ENCODE measurements around the gene HOXA5.

Gene HOXA5

DNA sequence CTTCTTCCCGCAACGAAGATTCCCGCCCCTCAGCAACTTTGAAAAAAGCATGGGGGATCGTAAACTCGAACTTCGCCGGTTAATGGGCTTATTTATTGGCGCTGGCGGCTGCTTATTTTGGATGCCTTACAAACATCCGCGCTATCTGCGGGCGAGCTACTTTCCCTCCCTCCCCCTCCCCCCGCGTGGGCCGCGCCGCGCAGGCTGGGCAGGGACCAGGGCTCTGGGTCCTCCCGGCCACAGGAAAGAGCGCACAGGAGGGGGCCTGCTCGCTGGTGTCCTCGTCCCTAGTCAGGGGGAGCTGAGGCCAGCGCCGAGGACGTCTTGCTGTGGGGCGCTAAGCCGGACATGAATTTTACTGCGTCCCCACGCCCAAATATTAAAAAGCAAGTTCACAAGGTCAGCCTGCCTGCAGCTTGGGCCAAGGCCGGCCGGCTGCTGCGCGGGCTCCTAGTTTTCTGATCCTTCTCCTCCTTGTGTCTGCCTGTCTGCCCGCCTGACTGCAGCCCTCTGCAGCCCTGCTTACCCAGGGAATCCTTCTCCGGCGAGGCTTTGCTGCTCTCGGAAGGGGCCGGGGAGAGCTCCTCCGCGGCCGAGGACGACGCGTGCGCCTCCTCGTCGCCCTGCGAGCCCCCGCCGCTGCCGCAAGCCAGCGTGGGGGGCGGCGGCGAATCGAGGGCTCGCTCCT, 29.5 kb upstream of the HOXA5 start:
- peak overlapping the region; percentile 58 for H2AFZ ChIP-seq (ENCODE audit: low read length)
- H3K9ac ChIP-seq (ENCODE audit: low read length): no peak overlapping the region
- H3K27ac ChIP-seq (ENCODE audit: low read length): no peak overlapping the region
- H3K36me3 ChIP-seq (replicated peaks; ENCODE audit: insufficient read depth, low read length): no peaks in the 10 kb centered on the region
- H3K79me2 ChIP-seq (ENCODE audit: low read length): no peaks in the 10 kb centered on the region
- TF ChIP-seq EZH2phosphoT487 (IDR thresholded peaks at IDR 0.05; ENCODE audit: low read length): no peak
- TF ChIP-seq, protein P1, sequence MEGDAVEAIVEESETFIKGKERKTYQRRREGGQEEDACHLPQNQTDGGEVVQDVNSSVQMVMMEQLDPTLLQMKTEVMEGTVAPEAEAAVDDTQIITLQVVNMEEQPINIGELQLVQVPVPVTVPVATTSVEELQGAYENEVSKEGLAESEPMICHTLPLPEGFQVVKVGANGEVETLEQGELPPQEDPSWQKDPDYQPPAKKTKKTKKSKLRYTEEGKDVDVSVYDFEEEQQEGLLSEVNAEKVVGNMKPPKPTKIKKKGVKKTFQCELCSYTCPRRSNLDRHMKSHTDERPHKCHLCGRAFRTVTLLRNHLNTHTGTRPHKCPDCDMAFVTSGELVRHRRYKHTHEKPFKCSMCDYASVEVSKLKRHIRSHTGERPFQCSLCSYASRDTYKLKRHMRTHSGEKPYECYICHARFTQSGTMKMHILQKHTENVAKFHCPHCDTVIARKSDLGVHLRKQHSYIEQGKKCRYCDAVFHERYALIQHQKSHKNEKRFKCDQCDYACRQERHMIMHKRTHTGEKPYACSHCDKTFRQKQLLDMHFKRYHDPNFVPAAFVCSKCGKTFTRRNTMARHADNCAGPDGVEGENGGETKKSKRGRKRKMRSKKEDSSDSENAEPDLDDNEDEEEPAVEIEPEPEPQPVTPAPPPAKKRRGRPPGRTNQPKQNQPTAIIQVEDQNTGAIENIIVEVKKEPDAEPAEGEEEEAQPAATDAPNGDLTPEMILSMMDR (IDR thresholded peaks at IDR 0.05; ENCODE audit: low read length): no peak
- TF ChIP-seq EZH2 (optimal IDR thresholded peaks at IDR 0.05; ENCODE audit: low read depth, low read length): no peak
- no peaks in the 10 kb centered on the region for H3K9me3 ChIP-seq (replicated peaks; ENCODE audit: insufficient read depth, low read length)
- H3F3A ChIP-seq (ENCODE audit: insufficient read depth, low read length): peaks cover 12% of the 10 kb centered on the region
- peaks cover 79% of the 10 kb centered on the region for H3K27me3 ChIP-seq (replicated peaks; ENCODE audit: insufficient read depth, low read length)
- peaks cover 9% of the 10 kb centered on the region for H3K4me1 ChIP-seq (ENCODE audit: low read length)
- no peaks in the 10 kb centered on the region for H4K20me1 ChIP-seq (ENCODE audit: insufficient read depth, low read length)
- no peaks in the 10 kb centered on the region for H3K9me2 ChIP-seq (replicated peaks; ENCODE audit: insufficient read depth, low read length)
- peak overlapping the region; percentile 59 for H3K4me3 ChIP-seq (ENCODE audit: low read length)
- H3K4me2 ChIP-seq (ENCODE audit: low read depth, low read length): peak overlapping the region; percentile 99
- no peak for DNase-seq

DNA sequence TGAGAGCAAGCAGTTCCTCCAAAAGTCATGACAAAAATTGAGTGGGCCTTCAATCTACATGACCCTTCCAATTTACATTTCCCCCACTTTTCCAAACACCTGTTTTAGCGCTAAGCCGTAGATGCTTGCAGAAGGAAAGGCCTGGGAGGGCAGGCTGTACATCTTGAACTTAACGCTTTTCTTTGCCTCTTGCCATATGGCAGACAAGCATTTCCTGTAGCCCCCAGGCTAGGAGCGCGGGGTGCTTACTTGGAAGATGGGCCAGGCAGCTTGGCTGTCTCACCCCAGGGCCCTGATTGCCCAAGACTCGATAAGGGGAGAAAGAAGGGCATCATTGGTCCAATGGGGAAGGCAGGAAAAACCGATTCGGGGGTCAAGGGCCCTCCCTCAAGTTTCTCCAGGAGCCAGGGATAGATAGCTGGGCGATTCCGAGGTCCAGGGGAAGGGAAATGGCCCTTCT, 28.9 kb upstream of the HOXA5 start:
- H3K9ac ChIP-seq (ENCODE audit: low read length): no peak overlapping the region
- no peak for DNase-seq
- TF ChIP-seq, protein P1 (IDR thresholded peaks at IDR 0.05; ENCODE audit: low read length): no peak
- TF ChIP-seq EZH2phosphoT487 (IDR thresholded peaks at IDR 0.05; ENCODE audit: low read length) (no peak), EZH2 (optimal IDR thresholded peaks at IDR 0.05; ENCODE audit: low read depth, low read length) (no peak)

DNA sequence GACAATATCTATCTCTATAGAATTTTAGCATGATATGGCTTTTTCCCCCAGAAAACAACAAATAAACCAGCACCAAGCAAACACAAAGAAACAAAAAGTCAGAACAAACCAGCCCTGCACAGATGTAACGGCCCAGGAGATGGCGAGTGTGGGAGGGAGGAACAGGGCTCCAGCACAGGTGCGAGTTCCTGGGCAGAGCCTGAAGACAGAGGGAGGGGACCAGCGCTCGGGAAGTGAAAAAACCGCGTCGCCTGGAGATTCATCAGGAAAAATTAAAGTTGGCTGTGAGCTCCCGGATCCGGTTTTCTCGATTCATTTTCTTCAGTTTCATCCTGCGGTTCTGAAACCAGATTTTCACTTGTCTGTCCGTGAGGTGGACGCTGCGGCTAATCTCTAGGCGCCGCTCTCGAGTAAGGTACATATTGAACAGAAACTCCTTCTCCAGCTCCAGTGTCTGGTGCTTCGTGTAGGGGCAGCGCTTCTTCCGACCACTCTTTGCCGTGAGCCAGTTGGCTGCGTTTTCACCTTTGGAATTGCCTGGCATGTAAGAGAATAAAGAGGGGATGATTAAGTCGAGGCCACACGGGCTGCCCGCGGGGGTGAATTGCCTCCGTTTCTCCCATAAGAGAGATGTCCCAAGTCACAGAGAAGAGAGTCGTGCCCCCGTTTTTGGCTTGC, 28.3 kb upstream of the HOXA5 start:
- Histone ChIP-seq H3K27ac (ENCODE audit: low read length) (no peak overlapping the region), H3K79me2 (ENCODE audit: low read length) (no peaks in the 10 kb centered on the region), H3K9me3 (replicated peaks; ENCODE audit: insufficient read depth, low read length) (no peaks in the 10 kb centered on the region), H2AFZ (ENCODE audit: low read length) (no peak overlapping the region), H3K9ac (ENCODE audit: low read length) (no peak overlapping the region), H3K27me3 (replicated peaks; ENCODE audit: insufficient read depth, low read length) (peaks cover 91% of the 10 kb centered on the region), H4K20me1 (ENCODE audit: insufficient read depth, low read length) (no peaks in the 10 kb centered on the region), H3K4me3 (ENCODE audit: low read length) (peak overlapping the region; percentile 59), H3F3A (ENCODE audit: insufficient read depth, low read length) (peaks cover 12% of the 10 kb centered on the region), H3K4me2 (ENCODE audit: low read depth, low read length) (peak overlapping the region; percentile 99), H3K36me3 (replicated peaks; ENCODE audit: insufficient read depth, low read length) (no peaks in the 10 kb centered on the region), H3K4me1 (ENCODE audit: low read length) (peaks cover 9% of the 10 kb centered on the region), H3K9me2 (replicated peaks; ENCODE audit: insufficient read depth, low read length) (no peaks in the 10 kb centered on the region)
- no peak for TF ChIP-seq EZH2 (optimal IDR thresholded peaks at IDR 0.05; ENCODE audit: low read depth, low read length)
- TF ChIP-seq, protein P1 (IDR thresholded peaks at IDR 0.05; ENCODE audit: low read length): no peak; the same call in 1 of the 2 replicates
- TF ChIP-seq EZH2phosphoT487 (IDR thresholded peaks at IDR 0.05; ENCODE audit: low read length): no peak
- DNase-seq: no peak

More for the DNA sequence above, 28.9 kb upstream of the HOXA5 start:
- no peaks in the 10 kb centered on the region for H3K36me3 ChIP-seq (replicated peaks; ENCODE audit: insufficient read depth, low read length)
- H3K27me3 ChIP-seq (replicated peaks; ENCODE audit: insufficient read depth, low read length): peaks cover 85% of the 10 kb centered on the region
- H2AFZ ChIP-seq (ENCODE audit: low read length): peak overlapping the region; percentile 58; the same call in 1 of the 2 replicates
- no peak overlapping the region for H3K27ac ChIP-seq (ENCODE audit: low read length)
- H4K20me1 ChIP-seq (ENCODE audit: insufficient read depth, low read length): no peaks in the 10 kb centered on the region
- no peaks in the 10 kb centered on the region for H3K79me2 ChIP-seq (ENCODE audit: low read length)
- H3K9me3 ChIP-seq (replicated peaks; ENCODE audit: insufficient read depth, low read length): no peaks in the 10 kb centered on the region
- no peaks in the 10 kb centered on the region for H3K9me2 ChIP-seq (replicated peaks; ENCODE audit: insufficient read depth, low read length)
- peaks cover 12% of the 10 kb centered on the region for H3F3A ChIP-seq (ENCODE audit: insufficient read depth, low read length)
- peaks cover 9% of the 10 kb centered on the region for H3K4me1 ChIP-seq (ENCODE audit: low read length)
- peak overlapping the region; percentile 99 for H3K4me2 ChIP-seq (ENCODE audit: low read depth, low read length)
- peak overlapping the region; percentile 59 for H3K4me3 ChIP-seq (ENCODE audit: low read length)

Data from MM.1S (cell line).